Activated CD8-positive, alpha-beta T cell treated with anti-CD3 and anti-CD28 coated beads, Interleukin-2, amount 10 ng/mL, durations not matched to agents 7 days and 5 days (primary cell): ENCODE measurements around the gene SLC25A5. TPM values are rescaled to one million over a fixed set of nuclear protein-coding genes. Genes with fewer than 3 reads are reported as not detected.
"Not testable (repeated sequence)": the region's sequence is repeated elsewhere in the genome, so short reads cannot be mapped to it uniquely, and the experiment has no call there.

Experiments
- ATAC-seq: fragments of 150-1000 bp; cut with Tn5 transposase; one replicate; pipeline ENCODE4 v1.10.0; 2021; ENCODE audit warnings: moderate library complexity
- CTCF ChIA-PET: fragments of 350-600 bp; sonication (Branson Sonifier 250); formaldehyde crosslinking; loops from one replicate; lab custom pipeline; 2021; ENCODE audit warnings: antibody characterized with exemption; lab: Charles Lee
- POLR2A ChIA-PET: fragments of 350-600 bp; sonication (Branson Sonifier 250); formaldehyde crosslinking; loops from one replicate; lab custom pipeline; 2021; ENCODE audit warnings: antibody characterized with exemption; lab: Charles Lee
- DNase-seq: peaks from one replicate; pipeline ENCODE4 v3.0.0-alpha.2; 2020
- H3K27ac Mint-ChIP-seq: one replicate; pipeline ENCODE4 v1.8.0; 2021; ENCODE audit warnings: mild to moderate bottlenecking, mixed read lengths
- H3K27me3 Mint-ChIP-seq: one replicate; pipeline ENCODE4 v1.8.0; 2021; ENCODE audit warnings: low read depth, mixed read lengths
- H3K36me3 Mint-ChIP-seq: one replicate; pipeline ENCODE4 v1.8.0; 2021; ENCODE audit warnings: low read depth, mixed read lengths
- H3K4me1 Mint-ChIP-seq: one replicate; pipeline ENCODE4 v1.8.0; 2021; ENCODE audit warnings: low read depth, mixed read lengths
- H3K4me3 Mint-ChIP-seq: one replicate; pipeline ENCODE4 v1.8.0; 2021; ENCODE audit warnings: mild to moderate bottlenecking, mixed read lengths
- H3K9me3 Mint-ChIP-seq: one replicate; pipeline ENCODE4 v1.8.0; 2022; ENCODE audit warnings: mixed read lengths; ENCODE audit not compliant: insufficient read depth
- total RNA-seq, 2 experiments: library from RNA; stranded (reverse); gene quantifications; one replicate each; pipeline ENCODE4 v1.2.3, GENCODE V29; 2021

Gene SLC25A5
- total RNA-seq, 2 experiments from 2014 or later: 557 to 572 TPM

DNA sequence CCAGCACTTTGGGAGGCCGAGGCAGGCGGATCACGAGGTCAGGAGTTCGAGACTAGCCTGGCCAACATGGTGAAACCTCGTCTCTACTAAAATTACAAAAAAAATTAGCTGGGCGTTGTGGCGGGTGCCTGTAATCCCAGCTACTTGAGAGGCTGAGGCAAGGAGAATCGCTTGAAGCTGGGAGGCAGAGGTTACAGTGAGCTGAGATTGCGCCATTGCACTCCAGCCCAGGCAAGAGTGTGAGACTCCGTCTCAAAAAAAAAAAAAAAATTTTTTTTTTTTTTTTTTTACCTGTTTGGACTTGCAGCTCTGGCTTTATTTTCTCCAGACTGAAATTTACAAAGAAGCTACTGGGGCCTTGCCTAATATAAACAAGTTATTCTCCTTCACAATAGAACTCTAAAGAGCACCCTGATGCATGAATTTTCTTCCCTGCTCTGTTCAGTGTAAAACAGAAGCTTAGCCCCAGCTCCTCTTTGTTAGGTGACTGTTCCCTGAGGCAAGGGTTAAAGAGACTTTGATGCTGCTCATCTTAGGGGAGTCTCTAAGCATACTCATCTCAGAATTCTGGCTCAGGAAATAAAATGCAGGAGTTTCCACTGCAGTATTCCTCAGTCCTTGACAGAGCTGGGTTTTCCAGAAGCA is 25.7 kb downstream of the SLC25A5 start:
- ATAC-seq, H3K4me3 Mint-ChIP-seq, H3K27ac Mint-ChIP-seq, POLR2A ChIA-PET, H3K27me3 Mint-ChIP-seq, H3K9me3 Mint-ChIP-seq, DNase-seq, H3K36me3 Mint-ChIP-seq, H3K4me1 Mint-ChIP-seq: not testable (repeated sequence)
- CTCF ChIA-PET: interaction anchor here (2.4 to 6.9 kb wide), 2 partner anchors 11 to 22 kb away, joined by 7 to 39 read pairs; no protein-coding TSS in a partner anchor

DNA sequence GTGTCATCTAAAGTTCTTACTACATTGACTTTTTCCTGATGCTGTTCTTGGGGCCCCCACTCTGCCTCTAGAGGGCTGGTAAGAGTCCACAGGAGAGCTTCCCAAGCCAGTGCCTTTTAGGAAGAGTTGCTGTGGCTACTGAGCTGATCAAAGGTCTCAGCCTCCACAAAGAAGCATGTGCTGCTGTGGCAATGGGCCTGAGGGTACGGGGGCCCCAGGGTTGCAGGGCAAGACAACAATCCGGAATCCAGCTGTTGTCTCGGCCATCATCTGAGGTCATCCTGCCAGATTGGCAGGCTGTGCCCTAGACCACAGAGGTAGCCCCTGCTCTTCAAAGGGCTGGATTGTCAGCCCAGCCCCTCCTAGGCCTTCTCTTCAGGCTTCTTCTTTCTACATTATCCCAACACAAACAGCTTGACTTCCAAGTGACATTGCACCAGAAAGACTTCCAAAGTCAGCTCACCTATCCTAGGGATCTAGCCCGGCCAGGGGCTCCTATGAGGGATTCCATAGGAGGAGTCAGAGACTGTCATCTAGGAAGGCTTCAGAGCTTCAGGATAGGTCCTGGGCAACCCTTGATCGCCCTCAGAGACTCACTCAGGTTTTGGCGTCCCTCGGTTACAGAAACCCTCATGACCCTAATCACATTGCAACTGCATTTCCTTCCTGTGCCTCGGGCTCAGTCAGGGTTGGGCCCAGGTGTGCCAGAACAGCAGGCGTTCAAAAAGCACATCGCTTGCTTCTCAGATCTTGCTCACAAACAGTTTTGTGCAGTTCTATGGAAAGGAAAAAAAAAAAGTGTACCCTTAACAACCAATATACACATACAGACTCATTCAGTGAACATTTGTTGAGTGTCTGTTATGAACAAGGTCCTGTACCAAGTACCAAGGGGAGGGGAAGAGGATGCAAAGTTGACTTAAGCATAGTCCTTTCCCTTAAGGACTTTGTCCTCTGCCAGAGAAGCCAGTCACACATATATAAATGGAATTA is 27.8 kb downstream of the SLC25A5 start:
- Mint-ChIP-seq H3K27me3 (no peaks in the 10 kb centered on the region), H3K4me1 (peaks cover 10% of the 10 kb centered on the region), H3K4me3 (no peak overlapping the region), H3K36me3 (no peaks in the 10 kb centered on the region), H3K9me3 (no peaks in the 10 kb centered on the region), H3K27ac (no peak overlapping the region)
- CTCF ChIA-PET: interaction anchor here (0.6 to 6.9 kb wide), 4 partner anchors 13 to 957 kb away, joined by 3 to 39 read pairs (median 3); no protein-coding TSS in a partner anchor
- ATAC-seq (no peak), DNase-seq (no peak)
- POLR2A ChIA-PET: no interaction called here

- Mint-ChIP-seq H3K27me3 (no peaks in the 10 kb centered on the region), H3K9me3 (no peaks in the 10 kb centered on the region), H3K36me3 (no peaks in the 10 kb centered on the region), H3K4me1 (peaks cover 15% of the 10 kb centered on the region), H3K27ac (no peak overlapping the region), H3K4me3 (no peak overlapping the region)
- ATAC-seq (no peak), DNase-seq (no peak)
- POLR2A ChIA-PET: no interaction called here
- CTCF ChIA-PET: interaction anchor here (0.9 to 6.9 kb wide), 2 partner anchors 14 to 113 kb away, joined by 3 to 39 read pairs; no protein-coding TSS in a partner anchor
Measured at GRCh38 chrX:119497185-119497584, 28.9 kb downstream of the SLC25A5 start.

- H3K4me1 Mint-ChIP-seq: peaks cover 24% of the 10 kb centered on the region
- ATAC-seq: no peak
- H3K4me3 Mint-ChIP-seq: no peak overlapping the region
- CTCF ChIA-PET: interaction anchor here (1.4 kb wide), 1 partner anchor 11 kb away, joined by 4 read pairs; no protein-coding TSS in a partner anchor
- no peak overlapping the region for H3K27ac Mint-ChIP-seq
- no peak for DNase-seq
- POLR2A ChIA-PET: no interaction called here
- no peaks in the 10 kb centered on the region for H3K36me3 Mint-ChIP-seq
- no peaks in the 10 kb centered on the region for H3K9me3 Mint-ChIP-seq
- H3K27me3 Mint-ChIP-seq: no peaks in the 10 kb centered on the region
Measured at GRCh38 chrX:119500061-119500800, 32.0 kb downstream of the SLC25A5 start.

- ChIA-PET CTCF (no interaction called here), POLR2A (no interaction called here)
- H3K27me3 Mint-ChIP-seq: no peaks in the 10 kb centered on the region
- DNase-seq (no peak), ATAC-seq (no peak)
- H3K27ac Mint-ChIP-seq: no peak overlapping the region
- H3K9me3 Mint-ChIP-seq: no peaks in the 10 kb centered on the region
- H3K36me3 Mint-ChIP-seq: no peaks in the 10 kb centered on the region
- no peak overlapping the region for H3K4me3 Mint-ChIP-seq
- peaks cover 16% of the 10 kb centered on the region for H3K4me1 Mint-ChIP-seq
Measured at GRCh38 chrX:119501511-119502148, 33.4 kb downstream of the SLC25A5 start.

- H3K9me3 Mint-ChIP-seq: no peaks in the 10 kb centered on the region
- ATAC-seq (peak; percentile 60), DNase-seq (peak; percentile 23)
- POLR2A ChIA-PET: interaction anchor here (0.6 to 0.9 kb wide), 4 partner anchors 22 to 495 kb away, joined by 3 to 4 read pairs (median 3); partner anchors contain the start of gene SLC25A5
- H3K27me3 Mint-ChIP-seq: no peaks in the 10 kb centered on the region
- H3K4me3 Mint-ChIP-seq: peak overlapping the region; percentile 18
- peak overlapping the region; percentile 81 for H3K27ac Mint-ChIP-seq
- H3K36me3 Mint-ChIP-seq: no peaks in the 10 kb centered on the region
- CTCF ChIA-PET: interaction anchor here (1.2 to 1.3 kb wide), 2 partner anchors 14 kb away, joined by 4 to 5 read pairs; no protein-coding TSS in a partner anchor
- peaks cover 14% of the 10 kb centered on the region for H3K4me1 Mint-ChIP-seq
Measured at GRCh38 chrX:119502727-119503483, 34.7 kb downstream of the SLC25A5 start.

DNA sequence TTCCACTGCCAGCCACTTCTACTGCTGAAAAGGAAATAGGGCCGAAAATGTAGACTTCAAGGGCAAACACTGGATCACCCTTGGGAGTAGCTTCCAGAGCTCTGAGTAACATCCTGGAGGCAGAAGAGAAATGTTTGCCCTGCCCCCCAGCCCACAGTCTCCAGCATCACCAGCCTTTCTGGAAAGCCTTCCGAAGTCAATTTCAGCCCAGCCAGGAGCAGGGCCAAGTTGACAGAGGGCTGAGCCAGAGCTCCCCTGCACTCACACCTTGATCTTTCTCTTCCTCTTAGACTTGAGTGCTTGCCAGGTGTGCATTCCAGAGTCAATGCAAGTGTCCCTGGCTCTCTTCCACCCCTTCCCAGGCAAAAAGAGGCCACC is 35.2 kb downstream of the SLC25A5 start:
- CTCF ChIA-PET: interaction anchor here (1.2 to 1.3 kb wide), 2 partner anchors 13 to 14 kb away, joined by 4 to 5 read pairs; no protein-coding TSS in a partner anchor
- DNase-seq (no peak), ATAC-seq (no peak)
- H3K9me3 Mint-ChIP-seq: no peaks in the 10 kb centered on the region
- peaks cover 14% of the 10 kb centered on the region for H3K4me1 Mint-ChIP-seq
- H3K36me3 Mint-ChIP-seq: no peaks in the 10 kb centered on the region
- POLR2A ChIA-PET: interaction anchor here (0.6 to 0.9 kb wide), 4 partner anchors 23 to 495 kb away, joined by 3 to 4 read pairs (median 3); partner anchors contain the start of gene SLC25A5
- no peaks in the 10 kb centered on the region for H3K27me3 Mint-ChIP-seq
- H3K4me3 Mint-ChIP-seq: no peak overlapping the region
- no peak overlapping the region for H3K27ac Mint-ChIP-seq

DNA sequence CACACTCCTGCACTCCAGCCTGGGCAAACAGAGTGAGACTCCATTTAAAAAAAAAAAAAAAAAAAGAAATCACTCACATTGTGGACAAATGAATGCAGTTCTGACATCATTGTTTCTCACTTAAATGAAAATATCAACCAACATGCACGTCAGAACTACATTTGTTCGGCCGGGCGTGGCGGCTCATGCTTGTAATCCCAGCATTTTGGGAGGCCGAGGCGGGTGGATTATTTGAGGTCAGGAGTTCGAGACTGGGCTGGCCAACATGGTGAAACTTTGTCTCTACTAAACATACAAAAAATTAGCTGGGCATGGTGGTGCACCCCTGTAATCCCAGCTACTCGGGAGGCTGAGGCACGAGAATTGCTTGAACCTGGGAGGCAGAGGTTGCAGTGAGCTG is 36.9 kb downstream of the SLC25A5 start:
- POLR2A ChIA-PET, DNase-seq, H3K9me3 Mint-ChIP-seq, H3K27me3 Mint-ChIP-seq, H3K27ac Mint-ChIP-seq, H3K4me3 Mint-ChIP-seq, ATAC-seq, H3K36me3 Mint-ChIP-seq: not testable (repeated sequence)
- CTCF ChIA-PET: interaction anchor here (1.0 kb wide), 1 partner anchor 41 kb away, joined by 3 read pairs; no protein-coding TSS in a partner anchor
- peaks cover 14% of the 10 kb centered on the region for H3K4me1 Mint-ChIP-seq

GRCh38 chrX:119505945-119506344 is 37.7 kb downstream of the SLC25A5 start:
- H3K36me3 Mint-ChIP-seq: no peaks in the 10 kb centered on the region
- H3K4me1 Mint-ChIP-seq: peaks cover 14% of the 10 kb centered on the region
- H3K9me3 Mint-ChIP-seq: no peaks in the 10 kb centered on the region
- ChIA-PET POLR2A (no interaction called here), CTCF (interaction anchor here (1.2 to 1.3 kb wide), 2 partner anchors 17 to 224 kb away, joined by 3 to 4 read pairs; no protein-coding TSS in a partner anchor)
- DNase-seq (no peak), ATAC-seq (no peak)
- no peak overlapping the region for H3K4me3 Mint-ChIP-seq
- H3K27ac Mint-ChIP-seq: no peak overlapping the region
- no peaks in the 10 kb centered on the region for H3K27me3 Mint-ChIP-seq

GRCh38 chrX:119507206-119507605 is 39.0 kb downstream of the SLC25A5 start:
- POLR2A ChIA-PET: no interaction called here
- no peaks in the 10 kb centered on the region for H3K9me3 Mint-ChIP-seq
- H3K27ac Mint-ChIP-seq: no peak overlapping the region
- H3K4me3 Mint-ChIP-seq: no peak overlapping the region
- H3K4me1 Mint-ChIP-seq: peaks cover 9% of the 10 kb centered on the region
- no peaks in the 10 kb centered on the region for H3K36me3 Mint-ChIP-seq
- no peaks in the 10 kb centered on the region for H3K27me3 Mint-ChIP-seq
- CTCF ChIA-PET: no interaction called here
- DNase-seq (no peak), ATAC-seq (no peak)
